Stomach (tissue), 9 donors: ENCODE data around the gene PRKN. TPM values are rescaled to one million over a fixed set of nuclear protein-coding genes. Genes with fewer than 3 reads are reported as not detected.
A peak's percentile ranks its signal among the peaks of the same experiment; 100 is the strongest.

Experiments used
- DNase-seq, 2 donors: peaks; one replicate each; pipeline versions ENCODE4 v3.0.0 to v3.0.0-alpha.2; 2013 to 2019
- H3K27ac ChIP-seq, 5 donors: fragments of 200-600 bp in 4 of 5; sonication (generic) in 4 of 5; one replicate each; pipeline ENCODE4 v1.5.1; 2013 to 2019; ENCODE audit warnings: mild to moderate bottlenecking in 1 of 5, moderate library complexity in 1 of 5
- H3K27me3 ChIP-seq, 3 donors: fragments of 200-600 bp; sonication (generic); one replicate each; pipeline ENCODE4 v1.5.1; 2017 to 2019; ENCODE audit warnings: mixed run types in 1 of 3
- H3K36me3 ChIP-seq, 4 donors: fragments of 200-600 bp; sonication (generic); 1 replicate in 3 of 4; 2 replicates in 1 of 4; pipeline ENCODE4 v1.5.1; 2016 to 2019
- H3K4me1 ChIP-seq, 4 donors: fragments of 200-600 bp; sonication (generic); one replicate each; pipeline ENCODE4 v1.5.1; 2016 to 2019
- H3K4me3 ChIP-seq, 4 donors: fragments of 200-600 bp; sonication (generic) in 3 of 4; one replicate each; pipeline ENCODE4 v1.5.1; 2016 to 2019; ENCODE audit warnings: mild to moderate bottlenecking in 1 of 4
- H3K9me3 ChIP-seq, 4 donors: fragments of 200-600 bp; sonication (generic); one replicate each; pipeline ENCODE4 v1.5.1; 2016 to 2019
- CTCF ChIP-seq, 7 experiments: fragments of 450-650 bp in 4 of 7; fragments of 200-600 bp in 3 of 7; sonication (generic) in 3 of 7; IDR thresholded peaks; one replicate each; pipeline ENCODE4 v1.5.1; 2016 to 2019; ENCODE audit warnings: antibody characterized with exemption in 7 of 7, control low read depth in 2 of 7, mild to moderate bottlenecking in 1 of 7
- EP300 ChIP-seq: sonication (generic); formaldehyde crosslinking; IDR thresholded peaks from one replicate; pipeline ENCODE4 v1.6.1; 2017; ENCODE audit warnings: antibody characterized with exemption
- POLR2A ChIP-seq, 4 donors: fragments of 450-650 bp; IDR thresholded peaks; one replicate each; pipeline ENCODE4 v1.6.1; 2016; ENCODE audit warnings: antibody characterized with exemption in 4 of 4, control low read depth in 2 of 4, mild to moderate bottlenecking in 1 of 4, moderate library complexity in 1 of 4
- POLR2AphosphoS5 ChIP-seq, 3 donors: sonication (generic); formaldehyde crosslinking; IDR thresholded peaks; one replicate each; pipeline ENCODE4 v1.6.1; 2016; ENCODE audit warnings: antibody characterized with exemption in 3 of 3
- WGBS, 5 donors: extraction: QIAGEN DNeasy Blood & Tissue Kit in 3 of 5; methylation state at CpG; one replicate each; pipeline versions ENCODE4 v1.1.5 to v1.1.7; 2013 to 2018; 5-methylcytosine and 5-hydroxymethylcytosine counted together
- intact Hi-C: fragments of 100-400 bp; cut with DNase I; formaldehyde crosslinking; loops from one replicate; pipeline ENCODE4 v1.15.1; 2023; ENCODE audit warnings: low total_unique reads
- polyA plus RNA-seq, 3 donors: library from polyadenylated mRNA; stranded (reverse); fragments of 200-250 nt; gene quantifications; one replicate each; pipeline ENCODE4 v1.2.3, GENCODE V29; 2013
- total RNA-seq, 5 donors: library from RNA; depleted of rRNA; stranded (reverse); fragments of >200 nt; gene quantifications; one replicate each; pipeline versions ENCODE4 v1.1.0 to v1.2.3, GENCODE V29; 2014 to 2016
- donor health status: healthy with polysubstance abuse.
- donor health status: Bipolar disorder and iron deficiency.
- donor health status: healthy.

Gene PRKN
- total and polyA plus RNA-seq, 8 donors = 0.68 to 19.8 (median 9.5) TPM

GRCh38 chr6:161540532-161540931, 1187.0 kb downstream of the PRKN start:
- Histone ChIP-seq H3K27me3 (no peaks in the 10 kb centered on the region), H3K36me3 (no peaks in the 10 kb centered on the region), H3K27ac (no peak overlapping the region), H3K4me1 (no peaks in the 10 kb centered on the region), H3K9me3 (no peaks in the 10 kb centered on the region), H3K4me3 (no peak overlapping the region)
- TF ChIP-seq CTCF (IDR thresholded peaks at IDR 0.05) = no peak
- no peak for TF ChIP-seq EP300
- TF ChIP-seq POLR2A (IDR thresholded peaks at IDR 0.05) = no peak
- TF ChIP-seq POLR2AphosphoS5 (IDR thresholded peaks at IDR 0.05) = no peak
- no peak for DNase-seq
- intact Hi-C loops = no loop called here
- 83 to 90% (median 86%) methylated on average over 1 of the region's 1 CpG for WGBS, 5 donors

DNA sequence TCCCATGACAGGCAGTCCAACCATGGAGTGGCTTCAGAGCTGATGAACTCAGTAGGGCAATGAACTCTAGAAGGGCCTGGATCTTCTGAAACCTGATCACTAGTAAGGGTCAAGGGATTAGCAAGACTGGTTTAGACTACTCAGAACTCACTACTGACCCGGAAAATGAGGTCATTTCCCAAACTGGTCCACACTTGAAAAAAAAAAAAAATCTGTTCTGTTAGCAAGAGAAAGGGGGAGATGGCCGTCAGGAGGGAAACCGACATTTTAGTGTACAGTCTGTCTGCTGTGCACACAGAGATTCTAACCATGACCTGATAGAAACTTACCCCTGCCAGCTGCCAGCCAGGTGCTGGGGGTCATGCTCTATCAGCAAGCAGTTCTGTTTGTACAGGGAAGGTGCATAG, 1191.3 kb downstream of the PRKN start:
- intact Hi-C loops = no loop called here
- H3K9me3 ChIP-seq = peaks cover 0 to 4% (median 0%) of the 10 kb centered on the region in 4 donors
- H3K36me3 ChIP-seq = no peaks in the 10 kb centered on the region
- H3K27ac ChIP-seq = no peak overlapping the region
- peak in 1 of 2 donors; percentile 9 for DNase-seq
- no peaks in the 10 kb centered on the region for H3K27me3 ChIP-seq
- H3K4me1 ChIP-seq = no peaks in the 10 kb centered on the region
- TF ChIP-seq POLR2A (IDR thresholded peaks at IDR 0.05) = no peak
- 27 to 48% (median 40%) methylated on average over 3 of the region's 3 CpGs for WGBS, 5 donors
- H3K4me3 ChIP-seq = no peak overlapping the region

GRCh38 chr6:161534264-161534873, 1193.2 kb downstream of the PRKN start:
- DNase-seq = no peak
- TF ChIP-seq POLR2AphosphoS5 (IDR thresholded peaks at IDR 0.05) (no peak), POLR2A (IDR thresholded peaks at IDR 0.05) (no peak), CTCF (IDR thresholded peaks at IDR 0.05) (no peak), EP300 (no peak)
- no peak overlapping the region for H3K4me3 ChIP-seq
- H3K4me1 ChIP-seq = no peaks in the 10 kb centered on the region
- peaks cover 0 to 4% (median 0%) of the 10 kb centered on the region in 4 donors for H3K9me3 ChIP-seq
- intact Hi-C loops = no loop called here
- no peak overlapping the region for H3K27ac ChIP-seq
- 87 to 96% (median 91%) methylated on average over 13 of the region's 13 CpGs for WGBS, 5 donors
- H3K27me3 ChIP-seq = no peaks in the 10 kb centered on the region
- no peaks in the 10 kb centered on the region for H3K36me3 ChIP-seq

DNA sequence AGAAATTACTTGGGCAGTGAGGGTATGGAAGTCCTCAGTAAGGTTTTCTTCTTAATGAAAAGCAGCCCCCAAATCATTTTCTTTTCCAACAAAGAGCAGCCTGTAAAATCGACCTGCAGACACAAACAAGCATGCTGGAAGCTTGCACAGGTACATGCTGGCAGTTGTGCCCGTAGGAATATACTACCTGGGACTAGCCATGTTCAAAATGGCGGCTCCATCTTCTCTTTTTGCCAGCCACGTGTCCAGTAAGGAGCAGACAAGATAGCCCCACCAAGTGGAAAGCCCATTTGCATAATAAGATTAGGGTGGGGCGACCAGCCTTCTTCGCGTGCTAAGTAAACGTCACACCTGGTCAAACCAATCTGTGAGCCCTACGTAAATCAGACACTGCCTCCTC, 1194.3 kb downstream of the PRKN start:
- H3K36me3 ChIP-seq = no peaks in the 10 kb centered on the region
- TF ChIP-seq EP300 (no peak), CTCF (IDR thresholded peaks at IDR 0.05) (no peak), POLR2AphosphoS5 (IDR thresholded peaks at IDR 0.05) (no peak), POLR2A (IDR thresholded peaks at IDR 0.05) (no peak)
- no peak overlapping the region for H3K27ac ChIP-seq
- 70 to 79% (median 74%) methylated on average over 9 of the region's 9 CpGs for whole genome bisulfite sequencing, 5 donors
- no peak for DNase-seq
- intact Hi-C loops = no loop called here
- H3K9me3 ChIP-seq = peaks cover 0 to 4% (median 0%) of the 10 kb centered on the region in 4 donors
- H3K27me3 ChIP-seq = no peaks in the 10 kb centered on the region
- no peaks in the 10 kb centered on the region for H3K4me1 ChIP-seq
- H3K4me3 ChIP-seq = no peak overlapping the region

DNA sequence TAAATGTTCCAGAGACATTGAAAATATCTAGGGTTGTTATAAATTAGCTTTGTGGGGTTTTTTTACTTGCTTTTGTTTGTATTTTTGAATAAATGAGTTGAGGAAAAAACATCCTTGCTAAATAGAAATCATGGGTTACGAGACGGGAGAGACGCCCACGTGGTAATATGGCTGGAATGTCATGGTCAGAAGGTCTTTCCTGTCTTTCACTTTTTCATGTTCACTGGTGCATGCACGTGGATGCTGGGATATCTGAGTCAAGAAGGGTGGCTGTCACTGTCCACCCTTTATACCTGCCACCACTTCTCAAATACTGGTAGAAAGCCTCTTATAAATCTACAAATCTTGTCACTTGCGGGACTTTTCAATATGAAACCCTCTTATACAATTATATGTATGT, 1195.0 kb downstream of the PRKN start:
- intact Hi-C loops = no loop called here
- H3K9me3 ChIP-seq = peaks cover 0 to 4% (median 0%) of the 10 kb centered on the region in 4 donors
- no peak overlapping the region for H3K4me3 ChIP-seq
- H3K27me3 ChIP-seq = no peaks in the 10 kb centered on the region
- no peak for TF ChIP-seq CTCF (IDR thresholded peaks at IDR 0.05)
- TF ChIP-seq POLR2A (IDR thresholded peaks at IDR 0.05) = no peak
- TF ChIP-seq EP300 = no peak
- TF ChIP-seq POLR2AphosphoS5 (IDR thresholded peaks at IDR 0.05) = no peak
- no peak overlapping the region for H3K27ac ChIP-seq
- DNase-seq = no peak
- H3K4me1 ChIP-seq = no peaks in the 10 kb centered on the region
- H3K36me3 ChIP-seq = no peaks in the 10 kb centered on the region
- 85 to 93% (median 88%) methylated on average over 6 of the region's 6 CpGs for WGBS, 5 donors
